Measurements from ENCODE around the gene ANGEL2.
A peak's percentile ranks its signal among the peaks of the same experiment; 100 is the strongest.

The ANGEL2 gene

DNA sequence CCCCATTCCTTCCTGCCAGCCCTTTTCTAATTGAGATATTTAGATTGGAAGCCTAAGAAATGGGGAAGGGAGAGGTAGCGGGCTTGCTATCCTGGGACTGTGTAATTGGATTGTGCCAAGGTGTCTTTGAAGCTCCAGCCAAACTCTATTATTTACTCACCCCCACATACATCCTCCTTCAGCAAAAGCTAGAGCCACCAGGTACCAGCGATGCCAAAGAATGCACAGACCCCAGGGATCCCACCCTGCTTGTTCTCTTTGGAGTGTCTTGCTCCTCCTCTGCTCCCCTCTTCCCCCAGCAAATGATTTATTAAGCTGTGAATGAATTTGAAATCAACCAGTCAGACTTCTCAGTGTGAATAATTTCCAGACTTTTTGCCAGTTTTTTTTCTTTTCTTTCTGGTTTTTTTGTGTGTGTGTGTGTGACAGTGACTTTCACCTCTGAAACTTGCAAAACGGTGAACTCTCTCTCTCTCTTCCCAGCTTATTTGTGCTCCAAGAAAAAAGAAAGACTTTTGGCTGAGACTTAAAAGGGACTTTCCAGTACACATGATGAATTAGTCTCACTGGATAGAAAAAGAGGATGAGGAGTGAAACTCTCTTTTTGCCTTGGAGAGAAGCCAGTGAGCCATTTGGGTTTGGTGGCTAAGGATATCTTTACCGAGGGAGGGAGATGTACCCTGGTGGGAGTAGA lies 63.6 kb downstream of the ANGEL2 start:
- DNase-seq (ENCODE audit: low read depth in 2 of 2), result no peak

DNA sequence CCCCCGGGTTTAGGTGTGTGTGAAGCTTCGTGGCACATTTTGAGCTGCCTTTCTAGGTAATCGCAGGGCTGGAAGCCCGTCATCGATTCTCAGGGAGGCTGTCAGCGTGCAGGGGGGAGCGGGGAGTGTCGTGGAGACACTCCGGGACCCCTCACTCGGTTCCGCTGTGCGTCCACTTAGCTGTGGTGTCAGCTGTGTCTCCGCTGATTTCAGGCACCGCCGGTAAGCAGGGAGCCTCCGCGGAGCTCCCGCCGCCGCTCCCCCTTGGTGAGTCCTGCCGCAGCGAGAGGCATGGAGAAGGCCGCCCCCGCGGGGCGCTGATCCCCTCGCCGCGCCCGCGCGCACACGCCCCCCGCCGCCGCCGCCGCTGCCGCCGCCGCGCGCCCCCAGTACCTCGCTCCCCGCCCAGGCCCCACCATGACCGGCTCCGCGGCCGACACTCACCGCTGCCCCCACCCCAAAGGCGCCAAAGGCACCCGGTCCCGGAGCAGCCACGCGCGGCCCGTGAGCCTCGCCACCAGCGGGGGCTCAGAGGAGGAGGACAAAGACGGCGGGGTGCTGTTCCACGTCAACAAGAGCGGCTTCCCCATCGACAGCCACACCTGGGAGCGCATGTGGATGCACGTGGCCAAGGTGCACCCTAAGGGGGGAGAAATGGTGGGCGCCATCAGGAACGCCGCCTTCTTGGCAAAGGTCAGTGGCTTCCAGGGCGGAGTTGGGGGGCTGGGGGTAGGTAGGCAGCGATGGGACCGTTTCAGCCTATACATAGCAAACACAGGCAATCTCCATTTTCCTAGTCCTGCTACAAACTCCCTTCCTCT lies 64.3 kb downstream of the ANGEL2 start:
- DNase-seq (ENCODE audit: low read depth in 2 of 2), result no peak

DNA sequence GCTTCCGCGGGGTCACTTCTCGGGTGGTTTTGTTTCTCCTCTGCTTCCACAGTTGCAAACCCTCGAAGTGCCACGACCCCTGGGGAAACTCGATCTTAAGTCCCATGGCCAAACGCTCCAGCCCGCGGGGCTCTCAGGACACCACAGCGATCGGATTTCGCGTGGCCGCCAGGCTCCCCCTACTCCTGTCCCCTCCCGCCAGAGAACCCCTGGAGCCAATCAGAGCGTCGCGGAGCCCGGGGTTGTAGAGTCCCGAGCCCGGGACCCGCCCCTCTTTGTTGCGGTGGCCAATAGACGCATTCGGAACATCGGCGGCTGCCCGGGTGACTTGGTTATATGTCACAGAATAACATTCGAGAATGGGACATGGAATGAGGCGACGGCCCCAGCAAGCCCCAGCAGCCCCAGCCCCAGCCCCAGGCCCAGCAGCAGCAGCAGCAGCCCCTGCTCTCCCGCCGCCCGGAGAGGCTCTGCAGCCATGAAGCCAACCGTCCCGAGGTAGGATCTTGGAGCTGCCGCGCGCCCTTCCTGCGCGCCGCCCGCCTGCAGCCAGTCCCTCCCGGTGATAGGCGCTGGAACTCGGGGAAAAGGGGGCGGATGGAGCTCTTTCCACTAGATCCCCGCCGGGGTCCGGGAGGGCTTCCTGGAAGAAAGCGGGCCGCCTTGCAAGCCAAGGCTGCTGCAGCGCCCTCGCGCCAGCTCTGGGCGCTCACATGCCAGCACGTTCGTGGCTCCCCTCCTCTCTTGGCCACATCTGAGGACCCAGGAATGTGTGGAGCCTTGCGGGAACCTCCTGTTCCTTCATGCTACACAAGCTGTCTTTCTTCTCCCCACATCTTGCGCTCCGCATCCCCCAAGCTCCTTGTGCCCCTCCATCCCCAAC lies 65.2 kb downstream of the ANGEL2 start, which contains the start of gene VASH2:
Gene VASH2, plus strand, starts transcription at position 299 of the 883 bp plus-strand sequence. CDS start 1,002 bp downstream, outside the sequence.
- peak in 1 of 2 donors; percentile 30 for DNase-seq (ENCODE audit: low read depth in 2 of 2)

DNA sequence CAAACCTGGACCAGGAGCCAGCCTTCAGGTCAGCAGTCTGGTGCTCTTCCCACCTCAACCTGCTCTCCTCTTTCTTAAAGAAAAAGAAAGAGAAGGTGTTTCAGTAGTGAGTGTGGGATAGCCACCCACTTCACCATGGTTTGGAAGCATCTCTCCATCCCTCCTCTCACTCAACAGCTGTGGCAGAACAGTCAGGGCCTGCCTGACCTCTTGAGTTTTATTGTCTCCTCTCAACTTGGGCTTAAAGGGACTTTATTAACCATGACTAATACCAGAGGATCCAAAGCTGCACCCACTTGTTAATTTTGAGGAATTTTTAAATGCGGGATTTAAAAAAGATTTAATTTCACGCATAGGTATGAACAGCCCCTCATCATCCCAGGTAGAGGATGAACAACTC lies 65.9 kb downstream of the ANGEL2 start:
- DNase-seq (ENCODE audit: low read depth in 2 of 2), result no peak

DNA sequence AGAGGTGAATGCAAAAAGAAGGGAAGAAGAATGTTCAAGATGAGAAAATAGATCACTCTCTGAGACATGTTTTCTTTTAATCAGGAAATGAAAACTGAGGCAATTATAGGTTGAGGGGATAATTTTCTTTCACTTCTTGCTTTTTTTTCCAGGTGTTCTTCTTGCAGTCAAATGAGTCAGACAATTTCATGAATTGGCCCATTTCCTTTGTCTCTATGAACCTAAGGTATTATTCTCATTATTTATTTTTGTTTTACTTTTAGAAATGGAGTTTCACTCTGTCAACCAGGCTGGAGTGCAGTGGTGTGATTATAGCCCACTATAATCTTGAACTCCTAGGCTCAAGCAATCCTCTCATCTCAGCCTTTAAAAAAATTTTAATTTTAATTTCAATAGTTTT lies 68.8 kb downstream of the ANGEL2 start:
- no peak for DNase-seq (ENCODE audit: low read depth in 2 of 2)

DNA sequence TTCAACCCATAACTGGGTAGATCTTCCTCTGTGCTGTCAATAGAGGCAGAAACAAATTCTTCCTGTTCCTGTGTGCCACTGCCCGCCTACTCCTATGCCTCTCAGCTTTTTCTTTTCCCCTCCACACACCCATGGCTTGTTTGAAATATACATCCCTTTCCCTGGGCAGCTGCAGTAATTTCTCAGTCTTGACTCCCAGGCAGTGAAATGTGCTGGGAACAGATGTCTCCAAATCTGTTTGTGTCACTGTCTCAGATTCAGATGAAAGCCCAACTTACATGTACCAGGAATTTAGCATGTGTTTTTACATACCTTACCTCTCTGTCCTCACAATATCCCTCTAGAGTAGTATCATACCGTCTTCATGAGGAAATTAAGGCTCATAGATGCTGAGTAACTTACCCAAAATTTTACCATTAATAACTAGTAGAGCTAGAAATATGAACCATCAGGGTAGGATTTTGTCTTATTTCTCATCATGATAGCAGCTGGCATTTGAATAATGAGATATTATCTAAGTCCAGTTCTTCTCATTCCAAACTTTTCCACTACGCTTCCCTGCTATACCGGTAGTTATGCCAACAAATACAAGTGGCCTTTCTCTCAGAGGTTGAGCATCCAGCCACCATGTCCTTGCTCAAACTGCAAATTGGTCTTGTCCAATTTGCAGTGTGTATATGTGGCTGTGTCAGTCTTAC lies 70.1 kb downstream of the ANGEL2 start:
- no peak for DNase-seq (ENCODE audit: low read depth in 2 of 2)

DNA sequence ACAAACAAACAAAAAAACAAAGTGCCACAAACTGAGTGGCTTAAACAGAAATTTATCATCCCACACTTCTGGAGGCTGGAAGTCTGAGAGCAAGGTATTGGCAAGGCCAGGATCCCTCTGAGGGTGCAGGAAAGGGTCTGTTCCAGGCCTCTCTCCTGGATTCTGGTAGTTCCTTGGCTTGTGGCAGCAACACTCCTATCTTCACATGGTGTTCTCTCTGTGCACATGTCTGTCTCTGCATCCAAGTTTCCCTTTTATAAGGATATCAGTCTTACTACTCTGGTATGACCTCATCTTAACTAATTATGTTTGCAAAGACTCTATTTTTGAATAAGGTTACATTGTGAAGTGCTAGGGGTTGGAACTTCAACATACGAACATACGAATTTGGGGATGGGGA lies 70.6 kb downstream of the ANGEL2 start:
- DNase-seq (ENCODE audit: low read depth in 2 of 2), result no peak

DNA sequence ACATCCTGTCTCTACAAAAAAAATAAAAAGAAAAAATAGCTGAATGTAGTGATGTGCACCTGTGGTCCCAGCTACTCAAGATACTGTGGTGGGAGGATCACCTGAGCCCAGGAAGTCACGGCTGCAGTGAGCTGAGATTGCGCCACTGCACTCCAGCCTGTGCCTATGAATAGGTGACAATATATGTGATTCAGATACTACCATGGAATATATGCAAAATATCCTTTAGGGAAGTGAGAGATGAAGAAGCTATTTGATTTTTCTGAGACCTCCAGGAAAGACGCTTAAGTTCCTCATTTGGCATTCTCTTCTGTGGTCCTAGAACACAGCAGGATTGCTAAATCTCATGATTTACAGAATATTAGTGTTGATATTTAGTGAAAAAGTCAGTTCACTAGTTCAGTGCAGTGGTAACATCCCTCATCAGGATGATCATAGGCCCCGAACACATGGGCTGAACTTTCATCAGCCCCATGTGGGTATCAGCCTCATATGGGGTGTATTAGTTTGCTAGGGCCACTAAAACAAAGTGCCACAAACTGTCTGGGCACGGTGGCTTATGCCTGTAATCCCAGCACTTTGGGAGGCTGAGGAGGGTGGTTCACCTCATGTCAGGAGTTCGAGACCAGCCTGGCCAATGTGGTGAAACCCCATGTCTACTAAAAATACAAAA lies 71.3 kb downstream of the ANGEL2 start:
- DNase-seq (ENCODE audit: low read depth in 2 of 2), result no peak

DNA sequence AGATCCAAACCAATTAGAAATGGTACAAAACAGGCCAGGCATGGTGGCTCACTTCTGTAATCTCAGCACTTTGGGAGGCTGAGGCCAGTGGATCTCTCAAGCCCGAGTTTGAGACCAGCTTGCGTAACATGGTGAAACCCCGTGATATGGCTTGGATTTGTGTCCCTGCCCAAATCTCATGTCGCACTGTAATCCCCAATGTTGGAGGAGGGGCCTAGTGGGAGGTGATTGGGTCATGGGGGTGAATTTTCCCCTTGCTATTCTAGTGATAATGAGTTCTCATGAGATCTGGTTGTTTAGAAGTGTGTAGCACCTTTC lies 72.3 kb downstream of the ANGEL2 start:
- no peak for DNase-seq (ENCODE audit: low read depth in 2 of 2)

DNA sequence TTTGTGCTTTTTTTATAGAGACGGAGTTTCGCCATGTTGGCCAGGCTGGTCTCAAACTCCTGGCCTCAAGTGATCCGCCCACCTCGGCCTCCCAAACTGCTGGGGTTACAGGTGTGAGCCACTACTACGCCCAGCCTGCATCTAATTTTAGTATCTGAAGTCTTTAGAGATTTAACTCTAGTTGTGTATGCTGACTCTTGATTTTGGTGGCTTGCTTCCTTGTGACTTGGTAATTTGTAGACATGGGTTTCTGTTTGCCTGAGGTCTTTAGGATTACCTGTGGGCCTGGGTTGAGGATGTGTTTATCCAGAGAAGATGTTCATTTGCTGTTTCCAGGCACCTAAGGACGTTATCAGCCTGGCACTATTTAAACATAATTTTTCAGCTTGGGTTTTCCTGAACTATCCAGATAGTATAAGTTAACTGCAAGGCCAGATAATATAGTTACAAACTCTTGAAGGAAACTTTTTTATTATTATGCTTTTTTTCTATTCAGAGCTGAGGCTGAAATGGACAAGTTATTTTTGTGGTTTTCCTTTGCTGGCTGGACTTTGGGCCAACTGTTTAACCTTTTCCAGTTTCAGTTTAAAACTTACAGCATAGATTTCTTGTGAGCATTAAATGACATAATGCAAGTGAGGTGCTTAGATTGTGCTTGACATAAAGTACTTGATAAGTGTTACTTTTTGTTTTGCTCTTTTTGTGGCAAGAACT lies 72.8 kb downstream of the ANGEL2 start:
- no peak for DNase-seq (ENCODE audit: low read depth in 2 of 2)
